GM12874 (cell line): Measurements from ENCODE around the gene AK4.

Experiments used
- TF ChIP-seq, protein P1 (sequence below): IDR thresholded peaks from 2 replicates; pipeline ENCODE4 v1.5.1; 2011; ENCODE audit warnings: low read depth, mild to moderate bottlenecking, control low read depth, low read length, moderate library complexity; ENCODE audit not compliant: insufficient read depth

Gene AK4

DNA sequence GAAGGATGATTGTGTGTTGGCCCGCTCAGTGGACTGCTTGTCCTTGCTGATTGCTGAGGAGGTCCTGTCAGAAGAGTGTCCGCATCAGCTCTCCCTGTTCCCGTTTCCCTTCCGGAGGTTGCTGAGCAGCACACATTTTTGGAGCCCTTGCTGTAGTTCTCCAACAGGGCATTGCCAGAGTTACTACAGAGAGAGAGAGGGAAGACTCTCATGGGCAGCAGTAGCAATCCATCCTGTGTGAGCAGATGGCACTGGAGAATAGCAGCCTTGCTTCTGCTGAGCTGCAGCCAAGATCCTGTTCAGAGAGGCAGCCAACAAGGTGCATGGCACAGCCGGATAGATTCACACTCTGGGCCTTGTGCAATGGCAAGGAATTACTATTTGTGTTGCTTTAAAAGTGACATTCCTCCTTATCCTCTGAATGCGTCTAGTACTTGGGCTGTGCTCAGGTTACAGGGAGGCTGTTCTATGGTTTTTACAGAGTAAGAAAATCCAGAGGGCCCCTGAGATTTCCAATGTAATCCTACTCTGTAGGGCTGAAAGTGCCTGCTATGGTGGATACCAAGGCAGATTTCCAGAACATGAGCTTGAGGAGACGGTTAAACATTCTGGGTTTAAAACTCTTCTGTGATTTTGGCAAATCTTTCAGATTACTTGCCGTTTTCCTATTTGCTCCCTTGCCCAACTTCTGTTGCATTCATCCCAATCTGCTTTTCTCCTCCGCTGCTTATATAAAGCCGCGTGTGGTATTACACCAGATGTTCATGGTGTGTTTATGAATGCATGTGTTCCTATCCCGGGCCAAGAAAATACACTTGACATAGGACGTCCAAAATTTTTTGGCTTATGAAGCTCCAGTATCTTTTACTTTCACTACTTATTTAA, 27.4 kb downstream of the AK4 start:
- TF ChIP-seq, protein P1, sequence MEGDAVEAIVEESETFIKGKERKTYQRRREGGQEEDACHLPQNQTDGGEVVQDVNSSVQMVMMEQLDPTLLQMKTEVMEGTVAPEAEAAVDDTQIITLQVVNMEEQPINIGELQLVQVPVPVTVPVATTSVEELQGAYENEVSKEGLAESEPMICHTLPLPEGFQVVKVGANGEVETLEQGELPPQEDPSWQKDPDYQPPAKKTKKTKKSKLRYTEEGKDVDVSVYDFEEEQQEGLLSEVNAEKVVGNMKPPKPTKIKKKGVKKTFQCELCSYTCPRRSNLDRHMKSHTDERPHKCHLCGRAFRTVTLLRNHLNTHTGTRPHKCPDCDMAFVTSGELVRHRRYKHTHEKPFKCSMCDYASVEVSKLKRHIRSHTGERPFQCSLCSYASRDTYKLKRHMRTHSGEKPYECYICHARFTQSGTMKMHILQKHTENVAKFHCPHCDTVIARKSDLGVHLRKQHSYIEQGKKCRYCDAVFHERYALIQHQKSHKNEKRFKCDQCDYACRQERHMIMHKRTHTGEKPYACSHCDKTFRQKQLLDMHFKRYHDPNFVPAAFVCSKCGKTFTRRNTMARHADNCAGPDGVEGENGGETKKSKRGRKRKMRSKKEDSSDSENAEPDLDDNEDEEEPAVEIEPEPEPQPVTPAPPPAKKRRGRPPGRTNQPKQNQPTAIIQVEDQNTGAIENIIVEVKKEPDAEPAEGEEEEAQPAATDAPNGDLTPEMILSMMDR: no peak

DNA sequence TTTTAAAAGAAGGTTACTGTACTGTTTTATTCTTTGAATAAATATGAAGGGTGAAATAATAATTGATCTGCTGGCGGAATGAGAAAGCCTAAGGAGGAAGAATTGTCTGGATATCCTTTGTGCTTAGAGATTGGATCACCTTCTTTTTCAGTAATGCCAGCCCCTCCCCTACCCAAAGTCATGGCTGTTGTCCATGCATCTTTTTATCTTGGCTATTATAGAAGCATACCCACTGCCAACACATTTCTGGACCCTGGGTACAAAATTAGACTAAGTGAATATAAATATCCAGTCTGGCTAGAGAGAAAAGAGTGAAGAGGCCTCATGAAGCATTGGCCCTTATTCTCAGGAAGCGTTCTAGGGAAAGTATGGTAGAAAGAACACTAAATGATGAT, 28.1 kb downstream of the AK4 start:
- TF ChIP-seq, protein P1: no peak

DNA sequence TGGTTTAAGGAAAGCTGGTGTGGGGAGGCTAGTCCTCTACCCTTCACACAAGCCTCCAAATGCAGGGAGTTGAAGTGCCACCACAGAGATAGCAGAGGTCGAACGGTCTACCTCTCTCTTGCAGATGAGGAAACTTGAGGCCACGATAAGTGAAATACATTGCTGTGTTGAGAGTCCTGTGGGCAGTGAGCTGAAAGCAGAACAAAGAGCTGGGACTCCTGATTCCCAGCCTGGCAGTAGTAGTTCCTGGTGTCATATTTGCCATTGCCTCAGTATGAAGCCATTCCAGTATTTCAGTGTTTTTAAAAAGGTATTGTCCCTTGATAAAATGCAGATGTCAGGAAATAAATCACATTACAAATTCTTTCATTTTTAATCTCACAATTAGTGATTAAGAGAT, 28.6 kb downstream of the AK4 start:
- TF ChIP-seq, protein P1: no peak

DNA sequence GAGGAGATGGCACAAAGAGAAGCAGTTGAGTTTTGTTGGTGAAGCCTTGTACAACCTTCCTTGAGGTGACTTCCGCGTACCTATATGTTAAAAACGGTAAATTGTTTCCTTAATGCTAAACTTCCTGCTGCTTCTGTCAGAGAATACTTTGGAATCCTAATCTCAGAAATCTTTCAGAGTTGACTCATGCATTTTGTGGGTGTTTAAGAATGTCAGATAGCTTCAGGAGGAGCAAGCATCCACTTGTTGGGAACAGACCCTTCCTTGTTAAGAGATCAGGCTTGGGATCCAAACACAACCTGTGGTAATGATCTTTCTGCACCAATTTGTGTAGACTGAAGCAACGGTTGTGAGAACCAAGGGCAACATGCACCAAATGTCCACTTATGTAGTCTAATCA, 29.5 kb downstream of the AK4 start:
- TF ChIP-seq, protein P1: no peak

DNA sequence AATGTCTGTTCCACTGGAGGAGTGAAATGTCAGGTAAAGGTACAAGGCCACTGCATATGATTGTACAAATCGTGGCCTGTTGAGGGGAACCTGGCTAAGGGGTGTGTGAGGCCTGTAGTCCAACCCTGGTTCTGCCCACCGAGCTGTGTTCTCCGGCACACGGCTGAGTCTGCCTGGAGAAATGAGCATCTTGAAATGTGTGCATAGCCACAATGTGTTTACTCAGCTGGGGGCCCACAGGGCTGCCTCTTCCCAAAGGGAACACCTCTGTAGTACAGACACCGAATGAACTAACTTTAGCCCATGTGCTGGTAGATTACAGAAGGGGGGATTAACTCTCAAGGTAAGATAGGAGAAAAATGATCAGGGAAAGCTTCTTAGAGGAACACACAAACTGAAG, 30.2 kb downstream of the AK4 start:
- TF ChIP-seq, protein P1: no peak

DNA sequence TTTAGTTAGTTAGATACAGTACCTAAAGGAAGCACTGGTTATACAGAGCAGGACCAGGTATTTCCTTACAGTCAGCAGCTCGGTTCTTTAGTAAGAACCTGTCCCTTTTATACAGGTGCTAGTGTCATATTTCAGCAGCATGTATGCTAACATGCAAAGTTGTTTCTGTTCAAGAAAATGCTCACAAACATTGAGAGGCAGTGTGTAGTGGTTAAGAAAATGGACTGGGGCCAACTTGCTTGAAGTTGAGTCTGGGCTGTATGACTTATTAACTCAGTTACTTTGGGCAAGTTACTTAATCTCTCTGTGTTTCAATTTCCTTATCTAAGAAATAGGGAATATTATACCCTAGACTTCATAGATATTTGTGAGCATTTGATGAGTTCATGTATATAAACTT, 31.1 kb downstream of the AK4 start:
- TF ChIP-seq, protein P1: no peak

DNA sequence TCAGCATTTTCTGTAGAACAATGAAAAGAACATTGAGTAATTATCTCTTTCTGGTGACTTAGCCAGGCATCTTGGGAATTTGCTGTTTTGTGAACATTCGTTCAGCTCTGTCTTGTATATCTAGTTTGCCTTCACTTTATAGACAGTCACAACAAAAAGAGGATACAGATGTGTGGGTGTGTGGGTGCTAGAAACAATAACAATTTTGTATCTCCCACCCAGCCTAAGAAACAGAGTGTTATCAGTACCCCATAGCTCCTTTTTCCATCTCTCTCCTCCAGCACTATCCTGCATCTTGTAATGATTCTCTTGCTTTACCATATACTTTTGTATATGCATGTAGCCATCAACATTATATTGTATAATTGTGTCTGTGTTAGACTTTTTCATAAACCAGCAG, 33.0 kb downstream of the AK4 start:
- TF ChIP-seq, protein P1: no peak
